Body of pancreas (tissue), 4 donors: ENCODE measurements around the gene ABCB11.

ENCODE experiments used
- POLR2A ChIP-seq, 3 donors: fragments of 450-650 bp; IDR thresholded peaks; one replicate each; pipeline ENCODE4 v1.6.1; 2016; ENCODE audit warnings: antibody characterized with exemption in 3 of 3, mild to moderate bottlenecking in 2 of 3
- TF ChIP-seq, protein P1 (sequence below), 7 experiments: fragments of 450-650 bp in 4 of 7; fragments of 200-600 bp in 3 of 7; sonication (generic) in 3 of 7; IDR thresholded peaks; one replicate each; pipeline ENCODE4 v1.5.1; 2016 to 2019; ENCODE audit warnings: antibody characterized with exemption in 7 of 7

DNA sequence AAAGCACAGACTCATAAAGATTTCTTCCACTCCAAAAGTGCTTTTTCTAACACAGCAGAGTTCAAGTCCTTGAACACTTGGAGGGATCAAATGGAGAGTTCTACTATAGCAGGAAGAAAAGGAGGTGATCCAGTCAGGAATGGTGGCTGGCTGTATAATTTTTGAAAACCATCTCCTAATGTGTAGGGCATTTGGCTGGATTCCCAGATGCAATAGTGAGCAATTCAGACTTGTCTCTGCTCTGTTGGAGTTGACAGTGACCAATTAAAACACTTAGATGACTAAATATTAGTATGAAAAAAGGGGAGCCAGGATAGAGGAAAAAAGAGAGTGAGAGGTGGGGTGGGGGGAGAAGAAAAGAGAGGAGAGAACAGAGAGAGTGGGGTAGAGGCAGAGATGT is 135.4 kb downstream of the ABCB11 start:
- TF ChIP-seq, protein P1, sequence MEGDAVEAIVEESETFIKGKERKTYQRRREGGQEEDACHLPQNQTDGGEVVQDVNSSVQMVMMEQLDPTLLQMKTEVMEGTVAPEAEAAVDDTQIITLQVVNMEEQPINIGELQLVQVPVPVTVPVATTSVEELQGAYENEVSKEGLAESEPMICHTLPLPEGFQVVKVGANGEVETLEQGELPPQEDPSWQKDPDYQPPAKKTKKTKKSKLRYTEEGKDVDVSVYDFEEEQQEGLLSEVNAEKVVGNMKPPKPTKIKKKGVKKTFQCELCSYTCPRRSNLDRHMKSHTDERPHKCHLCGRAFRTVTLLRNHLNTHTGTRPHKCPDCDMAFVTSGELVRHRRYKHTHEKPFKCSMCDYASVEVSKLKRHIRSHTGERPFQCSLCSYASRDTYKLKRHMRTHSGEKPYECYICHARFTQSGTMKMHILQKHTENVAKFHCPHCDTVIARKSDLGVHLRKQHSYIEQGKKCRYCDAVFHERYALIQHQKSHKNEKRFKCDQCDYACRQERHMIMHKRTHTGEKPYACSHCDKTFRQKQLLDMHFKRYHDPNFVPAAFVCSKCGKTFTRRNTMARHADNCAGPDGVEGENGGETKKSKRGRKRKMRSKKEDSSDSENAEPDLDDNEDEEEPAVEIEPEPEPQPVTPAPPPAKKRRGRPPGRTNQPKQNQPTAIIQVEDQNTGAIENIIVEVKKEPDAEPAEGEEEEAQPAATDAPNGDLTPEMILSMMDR (IDR thresholded peaks at IDR 0.05) = no peak
- TF ChIP-seq POLR2A (IDR thresholded peaks at IDR 0.05) = no peak
